Subcutaneous abdominal adipose tissue (tissue), 5 donors: Measurements from ENCODE around the gene AKAP13.

Experiments
- H3K27ac ChIP-seq: one replicate; pipeline ENCODE4 v1.7.0; 2013; ENCODE audit warnings: low read depth, mild to moderate bottlenecking, inconsistent platforms, low read length, moderate library complexity
- H3K27me3 ChIP-seq, 5 donors: one replicate each; pipeline ENCODE4 v1.7.0; 2013; ENCODE audit warnings: low read length in 5 of 5, inconsistent platforms in 1 of 5; ENCODE audit not compliant: control insufficient read depth in 5 of 5, insufficient read depth in 4 of 5
- H3K36me3 ChIP-seq, 5 donors: one replicate each; pipeline ENCODE4 v1.7.0; 2013; ENCODE audit warnings: low read length in 5 of 5; ENCODE audit not compliant: control insufficient read depth in 5 of 5, insufficient read depth in 5 of 5
- H3K4me1 ChIP-seq, 5 donors: one replicate each; pipeline ENCODE4 v1.7.0; 2013; ENCODE audit warnings: low read length in 5 of 5, mild to moderate bottlenecking in 3 of 5, moderate library complexity in 1 of 5; ENCODE audit not compliant: control insufficient read depth in 5 of 5, insufficient read depth in 5 of 5
- H3K4me3 ChIP-seq, 5 donors: one replicate each; pipeline ENCODE4 v1.7.0; 2013; ENCODE audit warnings: low read length in 5 of 5, low read depth in 1 of 5
- H3K9ac ChIP-seq, 5 donors: one replicate each; pipeline ENCODE4 v1.7.0; 2013; ENCODE audit warnings: low read length in 5 of 5, mild to moderate bottlenecking in 4 of 5, moderate library complexity in 3 of 5
- H3K9me3 ChIP-seq, 5 donors: one replicate each; pipeline ENCODE4 v1.7.0; 2013; ENCODE audit warnings: low read length in 5 of 5; ENCODE audit not compliant: control insufficient read depth in 5 of 5
- donor health status: healthy.
- donor health status: healthy.
- donor health status: healthy.
- donor health status: healthy.
- donor health status: healthy.

Gene AKAP13

DNA sequence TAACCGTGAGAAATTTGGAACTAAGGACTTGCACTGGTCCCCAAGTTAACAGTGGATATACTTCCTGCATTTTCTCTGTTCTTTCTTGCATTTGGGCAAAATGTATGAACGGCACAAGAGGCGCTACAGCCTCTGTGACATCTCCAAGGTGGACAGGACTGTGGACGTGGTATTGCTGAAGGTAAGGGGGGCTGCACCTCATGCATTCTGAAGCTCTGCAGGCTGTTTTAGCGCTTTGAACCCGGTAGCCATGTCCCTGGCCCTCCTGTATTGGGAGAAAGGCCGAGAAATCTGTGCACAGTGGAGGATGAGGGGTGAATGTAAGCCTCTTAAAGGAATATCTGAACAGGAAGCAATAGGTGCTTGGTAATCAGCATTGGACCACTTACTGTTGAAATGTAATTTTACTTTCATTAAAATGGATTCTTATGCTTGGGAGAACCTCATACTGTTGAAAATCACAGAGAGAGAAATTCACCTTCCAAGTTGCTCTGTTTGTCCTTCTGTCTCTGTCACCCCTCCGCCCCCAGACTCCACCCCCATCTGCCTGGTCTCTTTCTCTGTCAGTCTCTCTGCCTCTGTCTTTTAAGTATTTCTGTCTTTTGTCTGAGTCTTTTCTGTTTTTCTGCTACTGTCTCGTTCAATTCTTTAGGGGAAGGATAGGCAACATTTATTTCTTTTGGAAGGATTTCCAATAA lies 239.7 kb downstream of the AKAP13 start:
- Histone ChIP-seq H3K9me3 (no peaks in the 10 kb centered on the region), H3K36me3 (no peaks in the 10 kb centered on the region), H3K27me3 (no peaks in the 10 kb centered on the region), H3K4me1 (peaks cover 20 to 80% (median 68%) of the 10 kb centered on the region in 5 donors), H3K4me3 (peak overlapping the region; percentile 63 to 85 (median 70)), H3K27ac (peak overlapping the region; percentile 77), H3K9ac (peak overlapping the region in 4 of 5 donors; percentile 4 to 65 (median 58))

- Histone ChIP-seq H3K36me3 (no peaks in the 10 kb centered on the region), H3K4me1 (peaks cover 21 to 80% (median 64%) of the 10 kb centered on the region in 5 donors), H3K9ac (peak overlapping the region in 4 of 5 donors; percentile 9 to 58 (median 38)), H3K9me3 (no peaks in the 10 kb centered on the region), H3K27me3 (no peaks in the 10 kb centered on the region), H3K27ac (peak overlapping the region; percentile 77), H3K4me3 (peak overlapping the region; percentile 63 to 85 (median 70))
Measured at GRCh38 chr15:85620690-85621049, 240.3 kb downstream of the AKAP13 start.

DNA sequence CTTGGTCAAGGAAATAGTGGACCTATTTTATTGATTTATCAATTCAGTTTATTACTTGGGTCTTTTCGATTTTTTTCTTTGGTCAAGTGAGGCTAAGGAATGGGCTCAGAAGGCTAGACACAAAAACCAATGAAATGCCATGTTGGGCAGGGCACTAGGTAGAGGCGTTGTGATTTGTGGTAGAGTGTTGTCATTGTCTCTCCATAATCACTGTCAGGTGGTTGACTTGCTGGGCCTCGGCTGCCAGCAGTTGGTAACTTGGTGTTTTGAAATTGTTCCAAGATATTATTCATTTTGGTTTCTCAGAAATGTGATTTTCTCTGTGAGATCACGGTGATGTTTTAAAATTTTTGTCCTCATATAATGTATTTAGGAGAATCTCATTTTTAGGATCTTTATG lies 240.7 kb downstream of the AKAP13 start:
- Histone ChIP-seq H3K27ac (peak overlapping the region; percentile 77), H3K4me3 (peak overlapping the region; percentile 63 to 85 (median 70)), H3K9ac (peak overlapping the region in 4 of 5 donors; percentile 18 to 58 (median 42)), H3K4me1 (peaks cover 21 to 79% (median 60%) of the 10 kb centered on the region in 5 donors), H3K27me3 (no peaks in the 10 kb centered on the region), H3K9me3 (no peaks in the 10 kb centered on the region), H3K36me3 (no peaks in the 10 kb centered on the region)

- peak overlapping the region; percentile 48 to 85 (median 70) for H3K4me3 ChIP-seq
- peaks cover 16 to 73% (median 47%) of the 10 kb centered on the region in 5 donors for H3K4me1 ChIP-seq
Measured at GRCh38 chr15:85622221-85622831, 241.9 kb downstream of the AKAP13 start.

GRCh38 chr15:85623315-85624049 lies 243.1 kb downstream of the AKAP13 start:
- H3K4me1 ChIP-seq: peaks cover 13 to 62% (median 36%) of the 10 kb centered on the region in 5 donors
- H3K9ac ChIP-seq: peak overlapping the region in 1 of 5 donors; percentile 31
- H3K36me3 ChIP-seq: peaks cover 0 to 13% (median 0%) of the 10 kb centered on the region in 5 donors
- no peaks in the 10 kb centered on the region for H3K27me3 ChIP-seq
- peak overlapping the region; percentile 64 for H3K27ac ChIP-seq
- H3K4me3 ChIP-seq: peak overlapping the region in 4 of 5 donors; percentile 11 to 85 (median 14)
- no peaks in the 10 kb centered on the region for H3K9me3 ChIP-seq

More at GRCh38 chr15:85622221-85622831, 241.9 kb downstream of the AKAP13 start:
- Histone ChIP-seq H3K27me3 (no peaks in the 10 kb centered on the region), H3K9me3 (no peaks in the 10 kb centered on the region), H3K9ac (peak overlapping the region in 1 of 5 donors; percentile 32), H3K36me3 (peaks cover 0 to 9% (median 0%) of the 10 kb centered on the region in 5 donors), H3K27ac (peak overlapping the region; percentile 77)

- H3K27ac ChIP-seq: peak overlapping the region; percentile 64
- no peak overlapping the region for H3K9ac ChIP-seq
- peak overlapping the region in 4 of 5 donors; percentile 11 to 85 (median 14) for H3K4me3 ChIP-seq
- H3K4me1 ChIP-seq: peaks cover 11 to 59% (median 32%) of the 10 kb centered on the region in 5 donors
- peaks cover 0 to 13% (median 0%) of the 10 kb centered on the region in 5 donors for H3K36me3 ChIP-seq
- no peaks in the 10 kb centered on the region for H3K9me3 ChIP-seq
- H3K27me3 ChIP-seq: no peaks in the 10 kb centered on the region
Measured at GRCh38 chr15:85624291-85624801, 243.9 kb downstream of the AKAP13 start.

GRCh38 chr15:85625166-85625830 lies 244.9 kb downstream of the AKAP13 start:
- peak overlapping the region in 1 of 5 donors; percentile 3 for H3K9ac ChIP-seq
- peaks cover 0 to 13% (median 0%) of the 10 kb centered on the region in 5 donors for H3K36me3 ChIP-seq
- peaks cover 6 to 55% (median 23%) of the 10 kb centered on the region in 5 donors for H3K4me1 ChIP-seq
- no peaks in the 10 kb centered on the region for H3K27me3 ChIP-seq
- H3K27ac ChIP-seq: peak overlapping the region; percentile 64
- peak overlapping the region in 1 of 5 donors; percentile 85 for H3K4me3 ChIP-seq
- H3K9me3 ChIP-seq: no peaks in the 10 kb centered on the region

- Histone ChIP-seq H3K36me3 (peaks cover 0 to 13% (median 0%) of the 10 kb centered on the region in 5 donors), H3K27ac (peak overlapping the region; percentile 64), H3K9ac (no peak overlapping the region), H3K4me3 (no peak overlapping the region), H3K27me3 (no peaks in the 10 kb centered on the region), H3K9me3 (no peaks in the 10 kb centered on the region), H3K4me1 (peaks cover 3 to 56% (median 19%) of the 10 kb centered on the region in 5 donors)
Measured at GRCh38 chr15:85625856-85626255, 245.5 kb downstream of the AKAP13 start.

- Histone ChIP-seq H3K27me3 (no peaks in the 10 kb centered on the region), H3K4me1 (peaks cover 4 to 55% (median 18%) of the 10 kb centered on the region in 5 donors), H3K9ac (no peak overlapping the region), H3K9me3 (no peaks in the 10 kb centered on the region), H3K4me3 (no peak overlapping the region), H3K36me3 (peaks cover 0 to 13% (median 0%) of the 10 kb centered on the region in 5 donors), H3K27ac (no peak overlapping the region)
Measured at GRCh38 chr15:85627213-85627935, 247.0 kb downstream of the AKAP13 start.
